Calu3 (cell line): ENCODE data around the gene NMNAT3. TPM values are rescaled to one million over a fixed set of nuclear protein-coding genes. Genes with fewer than 3 reads are reported as not detected.

ENCODE experiments used
- BruUV-seq: library from RNA; stranded (reverse); fragments of 400-500 nt; replicated peaks from 2 replicates; lab custom pipeline; 2021; lab: Mats Ljungman, UMichigan
- CTCF ChIA-PET: fragments of 300-600 bp; sonication (Branson Sonifier 250); formaldehyde crosslinking; loops from one replicate; lab custom pipeline; 2022; ENCODE audit warnings: antibody characterized with exemption; lab: Charles Lee
- DNase-seq: peaks from one replicate; pipeline ENCODE4 v3.0.0; 2022
- H3K27ac Mint-ChIP-seq: one replicate; pipeline ENCODE4 v1.8.0; 2022; ENCODE audit warnings: mixed read lengths; ENCODE audit not compliant: unreplicated experiment
- H3K27me3 Mint-ChIP-seq: one replicate; pipeline ENCODE4 v1.8.0; 2022; ENCODE audit warnings: mixed read lengths; ENCODE audit not compliant: unreplicated experiment
- H3K36me3 Mint-ChIP-seq: one replicate; pipeline ENCODE4 v1.8.0; 2022; ENCODE audit warnings: mild to moderate bottlenecking, moderate library complexity, mixed read lengths; ENCODE audit not compliant: insufficient read depth, unreplicated experiment
- H3K4me1 Mint-ChIP-seq: one replicate; pipeline ENCODE4 v1.8.0; 2022; ENCODE audit warnings: mild to moderate bottlenecking, low read depth, mixed read lengths; ENCODE audit not compliant: unreplicated experiment
- H3K4me3 Mint-ChIP-seq: one replicate; pipeline ENCODE4 v1.8.0; 2022; ENCODE audit warnings: mild to moderate bottlenecking, low read depth, moderate library complexity, mixed read lengths; ENCODE audit not compliant: unreplicated experiment
- H3K9me3 Mint-ChIP-seq: one replicate; pipeline ENCODE4 v1.8.0; 2022; ENCODE audit warnings: low read depth, mixed read lengths; ENCODE audit not compliant: unreplicated experiment
- intact Hi-C: fragments of 100-400 bp; cut with micrococcal nuclease; formaldehyde crosslinking; loops from one replicate; pipeline ENCODE4 v1.10.0; 2022; ENCODE audit not compliant: unreplicated experiment
- total RNA-seq: library from RNA; stranded (reverse); gene quantifications from 2 replicates; pipeline ENCODE4 v1.2.3, GENCODE V29; 2022
- TF ChIP-seq, protein P1 (sequence below): fragments of 200-600 bp; IDR thresholded peaks from one replicate; pipeline ENCODE4 v1.8.0; 2022; ENCODE audit warnings: antibody characterized with exemption; ENCODE audit not compliant: unreplicated experiment

NMNAT3 gene
- total RNA-seq, 1 experiment from 2014 or later, result 7.2 TPM

DNA sequence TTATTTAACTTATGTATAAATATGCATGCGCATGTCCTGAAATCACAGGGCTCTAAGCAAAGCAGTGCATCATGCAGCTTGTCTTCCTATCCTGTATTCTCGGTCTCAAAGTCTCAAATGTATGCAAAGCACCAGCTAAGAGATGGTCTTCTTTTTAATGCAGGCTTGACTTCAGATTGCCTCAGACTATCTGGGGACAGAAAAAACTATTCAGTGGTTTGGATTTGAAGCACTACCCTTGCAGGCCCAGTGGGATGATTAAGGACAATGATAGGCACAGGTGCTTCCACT, 18.5 kb upstream of the NMNAT3 start:
- intact Hi-C loops, result no loop called here
- Mint-ChIP-seq H3K27me3 (peaks cover 26% of the 10 kb centered on the region), H3K4me3 (no peak overlapping the region), H3K36me3 (no peaks in the 10 kb centered on the region), H3K4me1 (no peaks in the 10 kb centered on the region), H3K27ac (no peak overlapping the region), H3K9me3 (no peaks in the 10 kb centered on the region)
- TF ChIP-seq, protein P1, sequence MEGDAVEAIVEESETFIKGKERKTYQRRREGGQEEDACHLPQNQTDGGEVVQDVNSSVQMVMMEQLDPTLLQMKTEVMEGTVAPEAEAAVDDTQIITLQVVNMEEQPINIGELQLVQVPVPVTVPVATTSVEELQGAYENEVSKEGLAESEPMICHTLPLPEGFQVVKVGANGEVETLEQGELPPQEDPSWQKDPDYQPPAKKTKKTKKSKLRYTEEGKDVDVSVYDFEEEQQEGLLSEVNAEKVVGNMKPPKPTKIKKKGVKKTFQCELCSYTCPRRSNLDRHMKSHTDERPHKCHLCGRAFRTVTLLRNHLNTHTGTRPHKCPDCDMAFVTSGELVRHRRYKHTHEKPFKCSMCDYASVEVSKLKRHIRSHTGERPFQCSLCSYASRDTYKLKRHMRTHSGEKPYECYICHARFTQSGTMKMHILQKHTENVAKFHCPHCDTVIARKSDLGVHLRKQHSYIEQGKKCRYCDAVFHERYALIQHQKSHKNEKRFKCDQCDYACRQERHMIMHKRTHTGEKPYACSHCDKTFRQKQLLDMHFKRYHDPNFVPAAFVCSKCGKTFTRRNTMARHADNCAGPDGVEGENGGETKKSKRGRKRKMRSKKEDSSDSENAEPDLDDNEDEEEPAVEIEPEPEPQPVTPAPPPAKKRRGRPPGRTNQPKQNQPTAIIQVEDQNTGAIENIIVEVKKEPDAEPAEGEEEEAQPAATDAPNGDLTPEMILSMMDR, result no peak
- BruUV-seq, result no TSS peak
- DNase-seq, result no peak
- CTCF ChIA-PET, result interaction anchor here (1.1 kb wide), 1 partner anchor 22 kb away, joined by 3 read pairs; no protein-coding TSS in a partner anchor

DNA sequence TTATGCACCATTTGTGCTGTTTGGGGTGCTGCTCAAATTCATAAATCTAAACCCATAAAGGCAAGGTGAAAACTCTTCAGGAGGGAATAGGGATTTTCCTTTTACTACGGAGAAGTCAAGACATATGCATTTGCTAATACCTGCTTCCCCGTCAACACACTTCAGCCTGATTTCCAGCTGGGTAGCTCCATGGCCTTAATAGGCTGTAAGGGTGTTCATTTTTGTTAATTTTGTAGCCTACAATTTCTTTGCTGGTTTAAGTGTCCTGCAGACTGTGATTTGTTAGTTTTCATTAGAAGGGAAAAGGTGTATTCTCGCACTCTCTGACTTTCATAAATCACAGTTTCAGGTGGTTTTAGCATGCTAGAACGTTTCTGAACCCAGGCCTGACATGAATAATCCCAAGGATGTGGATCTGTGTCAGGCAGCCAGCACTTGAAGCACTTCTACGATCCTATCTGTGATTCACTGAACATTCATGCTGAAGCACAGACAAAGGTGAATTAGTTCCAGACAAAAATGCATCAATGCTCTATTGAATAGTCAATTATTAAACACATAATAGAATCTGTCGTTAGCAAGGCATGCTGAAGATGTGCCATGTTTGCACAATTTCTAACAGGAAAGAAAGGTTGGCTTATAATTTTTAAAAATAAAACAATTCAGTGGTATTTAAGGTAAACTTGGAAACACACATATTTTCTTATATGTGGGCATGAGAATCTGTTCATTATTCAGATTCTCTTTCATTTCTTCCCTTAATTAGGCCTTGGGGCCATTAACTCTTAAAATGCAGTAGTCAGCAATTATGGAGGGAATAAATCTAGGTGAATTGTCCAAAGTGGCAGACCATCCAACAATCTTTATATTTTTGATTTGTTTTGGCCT, 17.9 kb upstream of the NMNAT3 start:
- intact Hi-C loops, result no loop called here
- no peaks in the 10 kb centered on the region for H3K9me3 Mint-ChIP-seq
- no peaks in the 10 kb centered on the region for H3K36me3 Mint-ChIP-seq
- H3K4me1 Mint-ChIP-seq, result no peaks in the 10 kb centered on the region
- TF ChIP-seq, protein P1, result no peak
- no peak for DNase-seq
- H3K27ac Mint-ChIP-seq, result no peak overlapping the region
- no peak overlapping the region for H3K4me3 Mint-ChIP-seq
- no TSS peak for BruUV-seq
- peaks cover 20% of the 10 kb centered on the region for H3K27me3 Mint-ChIP-seq
- CTCF ChIA-PET, result interaction anchor here (1.1 kb wide), 1 partner anchor 23 kb away, joined by 3 read pairs; no protein-coding TSS in a partner anchor

DNA sequence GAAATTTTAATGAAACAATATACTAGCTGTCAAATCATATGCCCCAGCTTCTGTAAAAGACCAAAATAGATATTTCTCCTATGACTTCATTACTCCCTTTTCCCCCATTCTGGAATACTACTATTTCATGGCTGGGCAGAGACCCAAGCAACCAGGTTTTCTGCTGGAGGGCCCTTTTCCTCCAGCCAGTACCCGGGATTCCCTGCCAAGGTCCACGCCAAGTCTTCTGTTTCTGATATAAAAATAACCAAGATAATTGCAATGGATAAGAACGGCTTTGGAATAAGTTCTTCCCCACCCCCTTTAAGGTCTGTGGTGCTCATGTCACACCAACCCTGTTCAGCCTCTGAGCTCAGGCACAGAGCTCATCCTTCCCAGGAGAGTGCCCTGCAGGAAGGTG, 17.2 kb upstream of the NMNAT3 start:
- no peaks in the 10 kb centered on the region for H3K36me3 Mint-ChIP-seq
- no peaks in the 10 kb centered on the region for H3K4me1 Mint-ChIP-seq
- no peak overlapping the region for H3K4me3 Mint-ChIP-seq
- peaks cover 13% of the 10 kb centered on the region for H3K27me3 Mint-ChIP-seq
- no peaks in the 10 kb centered on the region for H3K9me3 Mint-ChIP-seq
- CTCF ChIA-PET, result interaction anchor here (1.1 kb wide), 1 partner anchor 30 kb away, joined by 3 read pairs; no protein-coding TSS in a partner anchor
- DNase-seq, result no peak
- TF ChIP-seq, protein P1, result no peak
- no TSS peak for BruUV-seq
- no peak overlapping the region for H3K27ac Mint-ChIP-seq
- intact Hi-C loops, result no loop called here

DNA sequence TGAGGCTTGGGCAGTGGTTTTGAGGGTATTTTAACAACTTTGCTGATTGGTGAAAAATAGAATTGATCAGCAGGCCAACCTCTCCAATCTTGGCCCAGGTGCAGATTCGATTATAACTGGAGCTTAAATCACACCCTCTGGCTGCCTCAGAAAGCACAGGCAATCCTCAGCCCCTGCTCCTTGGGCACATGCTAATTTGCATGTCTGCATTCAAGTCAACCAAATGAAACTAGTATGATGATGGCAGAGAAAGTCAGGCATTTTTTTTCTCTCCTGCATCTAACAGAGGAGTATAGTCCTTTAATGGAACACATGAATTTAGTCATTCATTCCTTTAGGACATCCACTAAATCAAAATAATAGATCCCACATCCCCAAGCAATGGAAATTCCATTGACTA, 16.8 kb upstream of the NMNAT3 start:
- Mint-ChIP-seq H3K9me3 (no peaks in the 10 kb centered on the region), H3K4me1 (no peaks in the 10 kb centered on the region), H3K27ac (no peak overlapping the region), H3K4me3 (no peak overlapping the region), H3K27me3 (peaks cover 15% of the 10 kb centered on the region), H3K36me3 (no peaks in the 10 kb centered on the region)
- DNase-seq, result no peak
- TF ChIP-seq, protein P1, result no peak
- intact Hi-C loops, result no loop called here
- CTCF ChIA-PET, result interaction anchor here (1.1 kb wide), 1 partner anchor 29 kb away, joined by 3 read pairs; no protein-coding TSS in a partner anchor
- no TSS peak for BruUV-seq
